GM19324 (cell line): ENCODE data around the gene POU6F1.
"Not testable (repeated sequence)": the region's sequence is repeated elsewhere in the genome, so short reads cannot be mapped to it uniquely, and the experiment has no call there.

Experiments used
- ATAC-seq: cut with Tn5 transposase; IDR thresholded peaks from one replicate; pipeline ENCODE4 v1.9.1; 2021; ENCODE audit warnings: mild to moderate bottlenecking, moderate library complexity; ENCODE audit not compliant: unreplicated experiment, low FRiP score

POU6F1 gene

GRCh38 chr12:51229116-51229809 is 11.4 kb upstream of the POU6F1 start:
- no peak for ATAC-seq

GRCh38 chr12:51227962-51228361 is 10.1 kb upstream of the POU6F1 start:
- no peak for ATAC-seq

- not testable (repeated sequence) for ATAC-seq
These were observed 9.2 kb upstream of the POU6F1 start for GRCh38 chr12:51227112-51227511.

- no peak for ATAC-seq
These were observed 7.9 kb upstream of the POU6F1 start for GRCh38 chr12:51225771-51226170.

GRCh38 chr12:51225234-51225633 is 7.4 kb upstream of the POU6F1 start:
- no peak for ATAC-seq

GRCh38 chr12:51224625-51225024 is 6.8 kb upstream of the POU6F1 start:
- ATAC-seq: no peak

- ATAC-seq: no peak
These were observed 4.6 kb upstream of the POU6F1 start for GRCh38 chr12:51222461-51222860.

GRCh38 chr12:51219857-51220256 is 2.0 kb upstream of the POU6F1 start:
- ATAC-seq: not testable (repeated sequence)

GRCh38 chr12:51219322-51219721 is 1.5 kb upstream of the POU6F1 start:
- ATAC-seq: no peak

- no peak for ATAC-seq
These were observed 822 bp upstream of the POU6F1 start for GRCh38 chr12:51218607-51219161.

GRCh38 chr12:51217133-51217967 is 512 bp downstream of the POU6F1 start:
- ATAC-seq: peak; percentile 41

- ATAC-seq: no peak
These were observed 1.2 kb downstream of the POU6F1 start for GRCh38 chr12:51216642-51217041.

- ATAC-seq: no peak
These were observed 3.0 kb downstream of the POU6F1 start for GRCh38 chr12:51214895-51215294.

- ATAC-seq: no peak
These were observed 7.0 kb downstream of the POU6F1 start for GRCh38 chr12:51210690-51211395.

- ATAC-seq: no peak
These were observed 8.6 kb downstream of the POU6F1 start for GRCh38 chr12:51209259-51209658.

- ATAC-seq: no peak
These were observed 9.7 kb downstream of the POU6F1 start for GRCh38 chr12:51208016-51208660.

GRCh38 chr12:51205350-51205749 is 12.5 kb downstream of the POU6F1 start:
- ATAC-seq: no peak

GRCh38 chr12:51202718-51203117 is 15.1 kb downstream of the POU6F1 start:
- ATAC-seq: no peak

GRCh38 chr12:51200806-51201205 is 17.1 kb downstream of the POU6F1 start:
- ATAC-seq: no peak

GRCh38 chr12:51200156-51200555 is 17.7 kb downstream of the POU6F1 start:
- no peak for ATAC-seq
